WTC11 (cell line): Measurements from ENCODE around the gene BCL11A.

Experiments used
- CREB1 ChIP-seq: sonication (generic); formaldehyde crosslinking; IDR thresholded peaks from 2 replicates; pipeline ENCODE4 v1.8.0; 2023; ENCODE audit warnings: mild to moderate bottlenecking, missing genetic modification reagents
- CTCF ChIP-seq: fragments of 200-600 bp; IDR thresholded peaks from 2 replicates; pipeline ENCODE4 v1.8.0; 2022; ENCODE audit warnings: antibody characterized with exemption
- EMX1 ChIP-seq: fragments of 250-450 bp; sonication (Bioruptor Pico); IDR thresholded peaks from 2 replicates; pipeline ENCODE4 v1.8.0; 2021; ENCODE audit warnings: mild to moderate bottlenecking
- FOXP1 ChIP-seq: sonication (generic); formaldehyde crosslinking; IDR thresholded peaks from 2 replicates; pipeline ENCODE4 v1.8.0; 2022; ENCODE audit warnings: missing genetic modification reagents, mild to moderate bottlenecking, moderate library complexity, borderline replicate concordance

GRCh38 chr2:60523963-60524362 is 29.5 kb downstream of the BCL11A start:
- TF ChIP-seq FOXP1 (CRISPR knock-in tag) (no peak), CREB1 (CRISPR knock-in tag) (no peak), CTCF (no peak), EMX1 (no peak)
